OCI-LY7 (cell line): Measurements from ENCODE around the gene PCCA.

Source experiments
- CTCF ChIP-seq: fragments of 200-600 bp; sonication (generic); conservative IDR thresholded peaks from 2 replicates; pipeline ENCODE4 v1.5.1; 2014; ENCODE audit warnings: mild to moderate bottlenecking, antibody characterized with exemption, low read length, moderate library complexity, mixed read lengths
- EZH2phosphoT487 ChIP-seq: fragments of 200-600 bp; sonication (generic); IDR thresholded peaks from 2 replicates; pipeline ENCODE4 v1.6.1; 2018; ENCODE audit warnings: low read depth, borderline replicate concordance, mild to moderate bottlenecking, mixed run types, antibody characterized with exemption, low read length, moderate library complexity, mixed read lengths

GRCh38 chr13:100306434-100306999 is 217.6 kb downstream of the PCCA start:
- TF ChIP-seq CTCF (no peak), EZH2phosphoT487 (no peak)
